ENCODE results near the gene FLNC. TPM values are rescaled to one million over a fixed set of nuclear protein-coding genes. Genes with fewer than 3 reads are reported as not detected.

FLNC gene
- polyA plus RNA-seq, 1 of the 3 experiments (the other 2 are of a cell fraction) = 43.7 TPM

- DNase-seq = peak; percentile 37
- TF ChIP-seq RAD21 (IDR thresholded peaks at IDR 0.05; ENCODE audit: low read length) = no peak
- WGBS (ENCODE audit: low lambda C conversion rate) = 67% methylated on average over 11 of the region's 11 CpGs
- no peaks in the 10 kb centered on the region for H4K20me1 ChIP-seq (ENCODE audit: insufficient read depth)
- ChIA-PET POLR2A (interaction anchor here (0.7 kb wide), 2 partner anchors 377 to 407 kb away, joined by 3 read pairs; no protein-coding TSS in a partner anchor), CTCF (interaction anchor here (0.6 to 12.3 kb wide), 39 partner anchors 9 to 534 kb away, joined by 3 to 181 read pairs (median 6); partner anchors contain the start of genes ATP6V1F, CCDC136, GARIN1A and HILPDA)
- H3K27ac ChIP-seq (ENCODE audit: low read depth in 2 of 2, low read length in 1 of 2) = no peak overlapping the region
- no peaks in the 10 kb centered on the region for H3K79me2 ChIP-seq (ENCODE audit: insufficient read depth)
- H3K9me3 ChIP-seq = no peaks in the 10 kb centered on the region
- H3K4me2 ChIP-seq = no peak overlapping the region
- no peak overlapping the region for H3K9ac ChIP-seq
- no peaks in the 10 kb centered on the region for H3K36me3 ChIP-seq (replicated peaks in 1 of 2; ENCODE audit: control insufficient read depth in 1 of 2, insufficient read depth in 2 of 2, low read length in 1 of 2)
- H3K4me1 ChIP-seq (ENCODE audit: control insufficient read depth in 1 of 2, insufficient read depth in 2 of 2, low read depth in 1 of 2, low read length in 1 of 2) = peaks cover 0 to 14% of the 10 kb centered on the region in 2 experiments; a peak in 1 of 4 replicates
- H2AFZ ChIP-seq (ENCODE audit: low read depth) = no peak overlapping the region
- H3K9me2 ChIP-seq = no peaks in the 10 kb centered on the region
- no peaks in the 10 kb centered on the region for H3K27me3 ChIP-seq (ENCODE audit: insufficient read depth)
- H3F3A ChIP-seq (replicated peaks; ENCODE audit: insufficient read depth) = peaks cover 4% of the 10 kb centered on the region
- no peak overlapping the region for H3K4me3 ChIP-seq (ENCODE audit: low read depth in 2 of 2, low read length in 1 of 2)
These were observed 50.7 kb downstream of the FLNC start for GRCh38 chr7:128880791-128881457.

GRCh38 chr7:128881458-128882125 is 51.4 kb downstream of the FLNC start:
- no peak overlapping the region for H3K27ac ChIP-seq (ENCODE audit: low read depth in 2 of 2, low read length in 1 of 2)
- peaks cover 0 to 7% of the 10 kb centered on the region in 2 experiments; a peak in 1 of 4 replicates for H3K4me1 ChIP-seq (ENCODE audit: control insufficient read depth in 1 of 2, insufficient read depth in 2 of 2, low read depth in 1 of 2, low read length in 1 of 2)
- WGBS (ENCODE audit: low lambda C conversion rate) = 61% methylated on average over 10 of the region's 10 CpGs
- CTCF ChIA-PET = interaction anchor here (1.2 to 12.3 kb wide), 18 partner anchors 8 to 455 kb away, joined by 3 to 181 read pairs (median 13); partner anchors contain the start of genes ATP6V1F, CALU, CCDC136 and GARIN1A
- H4K20me1 ChIP-seq (ENCODE audit: insufficient read depth) = no peaks in the 10 kb centered on the region
- H3K9ac ChIP-seq = no peak overlapping the region
- no peak overlapping the region for H2AFZ ChIP-seq (ENCODE audit: low read depth)
- H3K4me3 ChIP-seq (ENCODE audit: low read depth in 2 of 2, low read length in 1 of 2) = no peak overlapping the region
- H3F3A ChIP-seq (replicated peaks; ENCODE audit: insufficient read depth) = peaks cover 4% of the 10 kb centered on the region
- H3K9me2 ChIP-seq = no peaks in the 10 kb centered on the region
- H3K36me3 ChIP-seq (replicated peaks in 1 of 2; ENCODE audit: control insufficient read depth in 1 of 2, insufficient read depth in 2 of 2, low read length in 1 of 2) = no peaks in the 10 kb centered on the region
- no peaks in the 10 kb centered on the region for H3K27me3 ChIP-seq (ENCODE audit: insufficient read depth)
- TF ChIP-seq EP300 (IDR thresholded peaks at IDR 0.05; ENCODE audit: borderline replicate concordance in 1 of 2, low read depth in 1 of 2, low read length in 1 of 2) = no peak
- no peak for TF ChIP-seq POLR2AphosphoS5 (IDR thresholded peaks at IDR 0.05; ENCODE audit: low read depth, low read length)
- no peak for TF ChIP-seq JUND (IDR thresholded peaks at IDR 0.05)
- no peak for TF ChIP-seq MXI1 (IDR thresholded peaks at IDR 0.05; ENCODE audit: low read depth, low read length)
- TF ChIP-seq RFX5 (IDR thresholded peaks at IDR 0.05; ENCODE audit: low read length) = no peak
- TF ChIP-seq RXRA (IDR thresholded peaks at IDR 0.05; ENCODE audit: borderline replicate concordance, low read depth) = no peak
- TF ChIP-seq TAF1 (IDR thresholded peaks at IDR 0.05; ENCODE audit: borderline replicate concordance, low read depth, low read length) = no peak
- TF ChIP-seq FOSL2 (IDR thresholded peaks at IDR 0.05; ENCODE audit: borderline replicate concordance, low read depth) = no peak
- TF ChIP-seq TEAD4 (IDR thresholded peaks at IDR 0.05; ENCODE audit: borderline replicate concordance, insufficient read depth) = no peak
- no peak for TF ChIP-seq TCF12 (IDR thresholded peaks at IDR 0.05)
- TF ChIP-seq REST (IDR thresholded peaks at IDR 0.05; ENCODE audit: low read depth, low read length) = no peak
- no peak for TF ChIP-seq SMC3 (IDR thresholded peaks at IDR 0.05; ENCODE audit: low read depth, low read length)
- DNase-seq = peak; percentile 42
- H3K79me2 ChIP-seq (ENCODE audit: insufficient read depth) = no peaks in the 10 kb centered on the region
- POLR2A ChIA-PET = no interaction called here
- H3K9me3 ChIP-seq = no peaks in the 10 kb centered on the region
- H3K4me2 ChIP-seq = no peak overlapping the region

Data from SK-N-SH (cell line).